Tongue (tissue), 2 donors: Measurements from ENCODE around the gene CRYGA. TPM values are rescaled to one million over a fixed set of nuclear protein-coding genes. Genes with fewer than 3 reads are reported as not detected.
A peak's percentile ranks its signal among the peaks of the same experiment; 100 is the strongest.

Source experiments
- DNase-seq: peaks from one replicate; pipeline ENCODE4 v3.0.0-alpha.2; 2015
- total RNA-seq: library from RNA; depleted of rRNA; stranded (reverse); fragments of >200 nt; gene quantifications from one replicate; pipeline ENCODE4 v1.2.3, GENCODE V29; 2014

CRYGA gene
- total RNA-seq = not detected

GRCh38 chr2:208163489-208163888 lies at the start of gene CRYGA:
TSS of gene CRYGA (minus strand) at chr2:208163589. CDS start at chr2:208163556, 33 bp downstream.
- DNase-seq = no peak

DNA sequence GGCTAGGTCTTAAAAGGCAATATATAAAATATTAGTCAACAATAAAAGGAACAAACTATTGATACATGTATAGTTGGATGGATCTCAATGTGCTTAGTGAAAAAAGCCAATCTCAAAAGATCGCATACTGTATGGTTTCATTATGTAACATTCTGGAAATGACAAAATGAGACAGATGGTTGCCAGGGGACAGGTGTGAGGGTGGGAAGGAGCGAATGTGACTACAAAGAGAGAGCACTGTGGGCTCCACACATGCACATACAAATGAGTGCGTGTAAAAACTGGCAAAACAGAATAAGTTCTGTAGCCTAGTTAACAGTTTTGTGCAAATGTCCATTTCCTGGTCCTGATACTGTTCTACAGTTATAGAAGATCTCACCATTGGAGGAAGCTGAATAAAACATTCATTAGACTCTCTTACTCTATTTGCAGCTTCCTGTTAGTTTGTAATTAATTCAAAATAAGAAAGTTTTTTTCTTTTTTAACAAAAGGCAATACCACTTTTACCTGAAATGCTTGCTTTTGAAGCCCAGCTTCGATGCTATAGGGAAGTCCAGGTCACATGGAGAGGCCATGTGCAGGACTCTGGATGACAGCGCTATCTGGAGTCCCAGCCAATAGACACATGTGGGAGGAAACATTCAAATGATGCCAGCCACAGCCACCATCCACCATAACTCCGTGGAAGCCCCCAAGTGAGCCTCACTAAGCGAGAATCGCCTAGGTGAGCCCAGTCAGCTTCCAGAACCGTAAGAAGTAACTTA lies 47.5 kb upstream of the CRYGA start:
- DNase-seq = no peak

DNA sequence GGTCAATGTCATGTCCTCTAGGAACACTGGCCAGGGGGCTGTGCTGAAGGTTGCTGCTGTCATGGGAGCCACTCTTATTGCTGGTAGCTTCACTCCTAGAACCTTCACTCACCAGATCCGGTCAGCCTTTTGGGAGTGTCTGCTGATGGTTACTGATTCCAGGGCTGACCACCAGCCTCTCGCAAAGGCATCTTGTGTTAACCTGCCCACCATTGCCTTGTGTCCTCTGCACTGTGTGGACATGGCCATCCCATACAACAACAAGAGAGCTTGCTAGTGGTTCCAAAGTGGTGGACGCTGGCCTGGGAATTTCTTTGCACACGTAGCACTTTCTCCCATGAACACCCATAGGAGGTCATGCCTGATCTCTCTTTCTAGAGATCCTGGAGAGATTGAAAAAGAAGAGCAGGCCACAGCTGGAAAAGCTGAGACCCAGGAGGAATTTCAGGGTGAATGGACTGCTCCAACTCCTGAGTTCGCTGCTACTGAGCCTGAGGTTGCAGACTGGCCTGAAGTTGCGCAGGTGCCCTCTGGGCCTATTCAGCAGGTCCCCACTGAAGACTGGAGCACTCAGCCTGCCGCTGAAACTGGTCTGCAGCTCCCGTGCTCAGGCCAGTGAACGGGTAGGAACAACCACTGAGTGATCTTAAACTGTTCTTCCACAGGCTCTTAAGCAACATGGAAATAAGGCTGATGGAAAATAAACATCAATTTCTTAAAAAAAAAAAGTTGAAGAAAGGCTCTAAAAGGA lies 45.1 kb upstream of the CRYGA start:
- DNase-seq = no peak

DNA sequence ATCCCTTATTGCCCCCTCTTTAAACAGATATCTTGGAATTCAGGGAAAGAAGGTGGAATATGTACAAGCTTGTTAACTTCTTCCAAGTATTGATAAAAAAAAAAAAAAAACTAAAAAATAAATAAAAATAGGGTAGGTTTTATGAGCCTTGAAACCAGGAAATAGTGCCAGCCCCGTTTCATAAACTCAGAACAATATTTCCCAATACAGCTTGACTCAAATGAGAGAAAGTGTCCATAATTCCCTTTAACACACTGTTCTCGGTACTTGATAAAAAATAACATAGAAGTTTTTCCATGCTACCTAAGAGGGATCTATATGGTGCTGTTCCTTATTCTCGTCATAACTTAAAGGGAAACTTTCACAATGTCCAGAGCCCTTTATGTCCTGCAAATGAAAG lies 44.4 kb upstream of the CRYGA start:
- DNase-seq = no peak

DNA sequence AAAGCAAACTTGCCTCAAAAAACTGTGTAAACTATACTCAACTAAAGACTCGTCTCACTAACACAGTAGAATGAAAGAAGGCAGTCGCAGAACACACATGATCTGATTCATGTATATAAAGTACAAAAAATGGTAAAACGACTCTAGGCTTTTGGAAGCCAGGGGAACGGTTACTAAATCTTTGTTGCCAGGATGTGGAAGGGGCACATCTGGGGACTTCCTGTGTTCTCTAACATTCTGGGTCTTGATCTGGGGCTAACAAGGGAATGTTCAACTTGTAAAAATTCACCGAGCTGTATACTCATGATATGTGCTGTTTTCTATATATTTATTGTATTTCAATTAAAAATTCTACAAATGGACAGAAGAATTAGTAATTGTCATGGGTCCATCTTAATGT lies 40.8 kb upstream of the CRYGA start:
- no peak for DNase-seq

GRCh38 chr2:208195531-208195930 lies 32.1 kb upstream of the CRYGA start:
- no peak for DNase-seq

- DNase-seq = no peak
Observed at GRCh38 chr2:208192611-208193236, 29.3 kb upstream of the CRYGA start.

- DNase-seq = no peak
Observed at GRCh38 chr2:208189810-208190503, 26.6 kb upstream of the CRYGA start, which contains the start of gene C2orf80. TSS of gene C2orf80 (minus strand) at chr2:208190030. CDS start at chr2:208186986, 3,044 bp downstream.

- DNase-seq = no peak
Observed at GRCh38 chr2:208189069-208189809, 25.9 kb upstream of the CRYGA start.

DNA sequence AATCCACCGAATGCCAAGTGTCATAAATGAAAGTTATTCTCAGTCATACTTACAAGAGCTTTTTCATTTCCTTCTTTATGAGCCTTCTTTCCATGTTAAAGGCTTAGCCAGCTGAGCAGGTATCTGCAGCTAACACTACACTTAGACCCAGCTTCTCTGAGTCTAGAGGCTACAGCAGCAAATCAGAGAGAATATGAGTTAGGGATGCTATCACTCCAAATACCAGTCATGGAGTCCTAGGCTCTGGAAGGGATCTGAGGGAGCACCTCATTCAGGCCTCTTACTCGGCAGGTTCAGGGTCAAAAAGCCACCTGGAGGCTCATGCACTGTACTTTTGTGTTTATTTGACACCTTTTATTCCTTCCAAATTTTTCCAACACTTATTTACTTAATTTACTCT lies 23.5 kb upstream of the CRYGA start:
- no peak for DNase-seq

DNA sequence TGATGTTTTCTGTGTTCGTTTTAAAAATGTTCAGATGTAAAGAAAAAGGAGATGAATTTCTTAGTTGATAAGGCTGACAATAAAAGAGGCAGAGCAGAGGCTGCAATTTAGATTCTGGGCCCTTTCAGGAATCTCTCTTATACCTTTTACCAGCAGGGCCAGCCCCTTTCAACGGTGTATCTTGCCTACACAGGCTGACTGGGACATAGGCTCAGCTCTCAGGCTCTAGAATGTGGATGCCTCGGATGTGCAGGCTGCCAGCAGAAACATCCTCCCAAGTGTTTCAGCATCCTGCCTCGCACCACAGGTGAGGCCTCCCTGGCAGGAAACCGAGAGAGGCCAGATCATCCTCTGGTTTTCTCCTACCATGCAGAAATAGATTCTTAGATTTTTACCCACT lies 23.1 kb upstream of the CRYGA start:
- no peak for DNase-seq

- DNase-seq = no peak
Observed at GRCh38 chr2:208183972-208184705, 20.8 kb upstream of the CRYGA start.

- DNase-seq = no peak
Observed at GRCh38 chr2:208183526-208183925, 20.1 kb upstream of the CRYGA start.

- no peak for DNase-seq
Observed at GRCh38 chr2:208182835-208183234, 19.4 kb upstream of the CRYGA start.

- DNase-seq = no peak
Observed at GRCh38 chr2:208179028-208179609, 15.7 kb upstream of the CRYGA start.

GRCh38 chr2:208175840-208176153 lies 12.4 kb upstream of the CRYGA start:
- DNase-seq = no peak

GRCh38 chr2:208175069-208175839 lies 11.9 kb upstream of the CRYGA start:
- peak; percentile 91 for DNase-seq

- no peak for DNase-seq
Observed at GRCh38 chr2:208174144-208174543, 10.8 kb upstream of the CRYGA start.

GRCh38 chr2:208172125-208172524 lies 8.7 kb upstream of the CRYGA start:
- no peak for DNase-seq
